Stimulated activated CD4-positive, alpha-beta T cell treated with anti-CD3 and anti-CD28 coated beads, Interleukin-1b, Interleukin-23, amount 100 ng/mL, for 1 hour (primary cell): ENCODE measurements around the gene PRDM4.

Experiments used
- DNase-seq, 2 donors: peaks; one replicate each; pipeline ENCODE4 v3.0.0-alpha.2; 2020; ENCODE audit warnings: low read depth in 2 of 2

Gene PRDM4, protein sequence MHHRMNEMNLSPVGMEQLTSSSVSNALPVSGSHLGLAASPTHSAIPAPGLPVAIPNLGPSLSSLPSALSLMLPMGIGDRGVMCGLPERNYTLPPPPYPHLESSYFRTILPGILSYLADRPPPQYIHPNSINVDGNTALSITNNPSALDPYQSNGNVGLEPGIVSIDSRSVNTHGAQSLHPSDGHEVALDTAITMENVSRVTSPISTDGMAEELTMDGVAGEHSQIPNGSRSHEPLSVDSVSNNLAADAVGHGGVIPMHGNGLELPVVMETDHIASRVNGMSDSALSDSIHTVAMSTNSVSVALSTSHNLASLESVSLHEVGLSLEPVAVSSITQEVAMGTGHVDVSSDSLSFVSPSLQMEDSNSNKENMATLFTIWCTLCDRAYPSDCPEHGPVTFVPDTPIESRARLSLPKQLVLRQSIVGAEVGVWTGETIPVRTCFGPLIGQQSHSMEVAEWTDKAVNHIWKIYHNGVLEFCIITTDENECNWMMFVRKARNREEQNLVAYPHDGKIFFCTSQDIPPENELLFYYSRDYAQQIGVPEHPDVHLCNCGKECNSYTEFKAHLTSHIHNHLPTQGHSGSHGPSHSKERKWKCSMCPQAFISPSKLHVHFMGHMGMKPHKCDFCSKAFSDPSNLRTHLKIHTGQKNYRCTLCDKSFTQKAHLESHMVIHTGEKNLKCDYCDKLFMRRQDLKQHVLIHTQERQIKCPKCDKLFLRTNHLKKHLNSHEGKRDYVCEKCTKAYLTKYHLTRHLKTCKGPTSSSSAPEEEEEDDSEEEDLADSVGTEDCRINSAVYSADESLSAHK

GRCh38 chr12:107760809-107761501 lies at the start of gene PRDM4:
PRDM4 (minus strand) TSS chr12:107761137; CDS start chr12:107760515, 622 bp downstream.
- DNase-seq, result peak; percentile 67 to 82

DNA sequence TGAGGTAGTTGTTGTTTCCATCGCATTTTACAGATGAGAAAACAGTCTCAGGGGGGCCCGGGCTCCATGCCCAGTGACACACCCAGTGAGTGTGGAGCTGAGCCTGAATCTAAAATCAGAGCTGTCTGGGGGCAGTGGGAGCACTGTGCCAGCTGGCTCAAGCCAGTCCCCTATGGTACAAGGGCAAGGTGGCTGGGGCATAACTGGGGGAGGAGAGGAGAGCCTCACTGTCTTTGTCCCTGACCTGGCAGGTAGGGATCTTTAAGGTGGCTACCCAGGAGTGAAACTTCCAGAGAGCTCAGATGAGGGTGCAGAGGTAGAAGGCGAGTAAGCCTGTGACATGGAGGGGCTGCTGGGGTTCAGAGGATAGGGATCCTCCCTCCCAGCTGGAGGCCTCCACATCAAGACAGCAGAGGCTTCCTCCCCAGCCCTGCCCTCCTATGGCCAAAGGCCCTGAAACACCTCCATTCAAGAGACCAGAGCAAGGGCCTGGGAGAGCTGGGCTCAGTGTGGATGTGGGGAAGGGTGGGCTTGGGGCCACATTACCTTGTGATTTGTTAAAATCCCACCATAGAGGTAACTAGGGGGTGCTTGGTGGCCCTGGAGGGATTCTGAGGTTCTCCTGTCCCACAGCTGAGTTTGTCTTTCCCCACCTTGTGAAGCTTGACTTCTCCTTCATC lies 46.7 kb upstream of the PRDM4 start:
- DNase-seq, result no peak

DNA sequence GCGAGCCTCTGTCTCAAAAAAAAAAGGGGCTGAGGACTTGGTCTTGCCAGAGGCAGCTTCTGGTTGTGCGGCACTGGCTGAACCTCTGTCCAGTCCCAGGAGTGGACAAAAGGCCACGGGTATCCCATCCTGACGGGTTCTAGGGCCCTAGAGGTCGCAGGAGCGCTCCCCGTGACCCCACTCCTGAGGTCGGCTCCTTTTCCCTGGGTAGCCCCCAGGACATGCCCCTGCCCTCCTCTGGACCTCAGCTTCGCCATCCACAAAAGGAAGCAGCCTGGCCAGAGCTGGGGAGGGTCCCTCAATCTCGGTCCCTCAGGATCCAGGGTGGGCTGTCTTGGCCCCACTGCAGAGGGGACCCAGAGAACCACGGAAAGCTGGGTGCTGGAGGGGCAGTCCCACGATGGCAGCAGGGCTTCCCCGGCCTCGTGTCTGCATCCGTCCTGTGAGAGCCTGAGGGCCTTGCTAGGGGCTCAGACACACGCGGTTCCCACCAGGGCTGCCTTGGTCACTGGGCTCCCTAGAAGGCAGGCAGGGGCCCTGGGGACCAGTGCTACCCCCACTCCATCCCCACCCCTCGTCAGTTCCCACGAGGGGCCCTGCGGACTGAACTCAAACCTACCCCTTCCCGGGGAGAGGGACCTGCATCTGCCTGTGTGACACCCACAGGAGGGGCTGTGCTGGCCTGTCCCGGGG lies 44.7 kb upstream of the PRDM4 start:
- DNase-seq, result no peak

DNA sequence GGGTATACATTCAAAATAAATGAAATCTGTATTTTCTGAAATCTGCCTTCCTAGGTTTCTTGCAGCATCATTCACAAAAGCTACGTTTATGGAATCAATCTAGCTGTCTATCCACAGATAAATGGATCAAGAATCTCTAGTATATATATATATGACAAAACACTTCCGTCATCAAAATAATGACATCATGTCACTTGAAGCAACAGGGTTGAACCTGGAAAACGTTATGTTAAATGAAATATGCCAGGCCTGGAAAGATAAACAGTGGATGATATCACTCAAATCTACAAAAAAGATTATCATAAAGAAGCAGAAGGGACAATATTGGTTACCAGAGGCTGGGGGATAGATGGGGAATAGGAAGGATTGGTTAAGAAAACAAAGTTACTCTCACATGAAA lies 42.2 kb upstream of the PRDM4 start:
- DNase-seq, result no peak

- no peak for DNase-seq
Measured at GRCh38 chr12:107801150-107801549, 40.2 kb upstream of the PRDM4 start.

- DNase-seq, result no peak
Measured at GRCh38 chr12:107798580-107798979, 37.6 kb upstream of the PRDM4 start.

- no peak for DNase-seq
Measured at GRCh38 chr12:107794451-107794850, 33.5 kb upstream of the PRDM4 start.

GRCh38 chr12:107791465-107792089 lies 30.6 kb upstream of the PRDM4 start:
- no peak for DNase-seq

DNA sequence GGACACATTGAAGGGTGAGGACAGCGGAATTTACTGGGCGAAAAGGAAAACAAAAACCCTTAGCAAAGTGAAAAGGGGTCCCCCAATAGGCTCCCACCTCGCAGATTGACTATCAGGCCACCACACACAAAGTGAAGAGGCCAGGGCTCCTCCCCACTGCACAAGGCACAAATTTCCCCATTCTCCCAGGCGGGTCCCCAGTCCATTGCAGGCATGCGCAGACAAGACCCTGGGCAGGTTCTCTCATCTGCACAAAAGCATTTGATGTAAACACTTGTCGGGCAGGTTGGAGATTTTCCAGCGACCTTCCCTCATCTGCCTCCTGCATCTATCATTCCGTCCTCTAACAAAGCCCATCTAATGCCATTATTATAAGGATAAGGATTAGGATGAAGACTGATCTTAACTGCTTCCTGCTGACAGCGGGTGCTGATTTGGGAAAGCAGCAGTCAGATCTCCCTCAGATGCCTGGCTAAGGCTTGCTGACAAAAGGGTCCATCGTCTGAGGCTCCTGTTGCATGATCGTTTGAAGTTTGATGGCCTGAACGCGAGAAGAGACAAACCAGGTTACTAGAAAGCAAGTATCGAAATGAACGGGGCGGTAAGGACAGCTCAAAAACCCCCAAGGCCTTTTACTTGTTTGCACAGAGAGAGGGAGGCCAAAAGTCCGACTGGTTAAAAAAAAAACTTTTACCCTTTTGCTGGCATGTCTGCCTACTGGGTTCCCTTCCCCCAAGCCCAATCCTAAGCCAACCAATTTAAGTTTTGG lies 27.9 kb upstream of the PRDM4 start:
- DNase-seq, result no peak

GRCh38 chr12:107788281-107788680 lies 27.3 kb upstream of the PRDM4 start:
- DNase-seq, result no peak

GRCh38 chr12:107783406-107784376 lies 22.8 kb upstream of the PRDM4 start:
- no peak for DNase-seq

- no peak for DNase-seq
Measured at GRCh38 chr12:107782067-107782466, 21.1 kb upstream of the PRDM4 start.

- DNase-seq, result no peak
Measured at GRCh38 chr12:107780298-107780697, 19.4 kb upstream of the PRDM4 start.

DNA sequence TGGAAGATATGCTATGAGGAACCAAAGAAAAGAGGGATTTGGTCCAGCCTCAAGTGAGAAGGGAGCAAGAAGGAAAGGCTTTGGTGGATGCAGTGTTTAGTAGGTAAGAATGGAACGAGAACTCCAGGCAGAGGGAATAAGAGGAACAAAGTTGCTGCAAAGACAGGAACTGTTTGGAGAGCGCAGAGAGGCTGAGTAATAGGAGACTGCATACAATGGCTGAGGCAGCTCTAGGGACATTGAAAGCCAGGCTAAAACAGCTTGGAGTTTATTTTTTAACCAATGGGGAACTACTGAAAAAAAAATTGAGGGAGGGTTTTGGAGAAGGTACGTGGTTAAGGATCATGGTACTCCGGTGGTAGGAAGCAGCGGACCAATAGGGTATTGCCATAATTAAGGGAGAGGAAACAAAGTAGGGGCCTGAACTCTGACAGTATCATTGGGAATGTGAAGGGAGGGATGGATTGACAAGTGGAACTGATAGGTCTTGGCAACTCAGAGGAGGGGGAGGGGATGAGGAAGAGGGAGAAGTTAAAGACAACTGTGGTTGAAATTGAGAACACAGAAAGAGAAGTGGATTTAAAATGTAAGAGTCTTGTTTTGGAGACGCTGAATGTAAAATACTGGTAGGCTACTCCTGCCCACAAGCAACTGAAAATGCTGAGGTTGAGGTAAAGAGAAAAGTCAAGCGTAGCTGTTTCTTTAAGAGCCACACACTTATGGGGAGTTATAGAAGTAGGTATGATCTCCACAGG lies 18.3 kb upstream of the PRDM4 start:
- DNase-seq, result no peak

DNA sequence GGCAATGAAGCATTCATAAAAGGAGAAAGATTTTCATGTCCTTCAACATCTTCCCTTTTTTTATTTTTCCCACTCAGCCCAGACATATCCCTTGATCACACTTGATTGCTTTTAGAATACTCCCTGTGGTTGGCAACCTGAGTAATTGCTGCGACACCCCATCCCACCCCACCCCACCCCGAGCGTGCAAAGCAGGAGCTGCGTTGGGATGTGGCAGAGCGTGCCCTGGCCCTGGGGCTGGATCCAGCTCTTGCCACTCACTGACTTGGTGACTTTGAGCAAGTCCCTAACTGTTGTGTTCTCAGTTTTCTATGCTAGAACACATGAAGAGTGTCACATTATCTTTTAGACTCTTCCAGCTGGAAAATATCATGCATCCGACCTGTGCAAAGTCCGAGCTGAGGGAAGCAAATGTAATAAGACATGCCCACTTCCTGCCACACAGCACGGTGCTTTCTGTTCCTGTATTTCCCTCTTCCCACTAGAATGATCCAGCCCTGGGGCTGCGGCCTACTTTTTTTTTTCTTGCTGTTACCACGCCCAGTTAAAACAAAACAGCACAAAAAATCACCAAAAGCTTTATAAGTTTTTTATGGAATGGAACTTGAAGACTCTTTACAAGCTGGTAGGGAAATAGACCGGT lies 17.6 kb upstream of the PRDM4 start:
- no peak for DNase-seq

DNA sequence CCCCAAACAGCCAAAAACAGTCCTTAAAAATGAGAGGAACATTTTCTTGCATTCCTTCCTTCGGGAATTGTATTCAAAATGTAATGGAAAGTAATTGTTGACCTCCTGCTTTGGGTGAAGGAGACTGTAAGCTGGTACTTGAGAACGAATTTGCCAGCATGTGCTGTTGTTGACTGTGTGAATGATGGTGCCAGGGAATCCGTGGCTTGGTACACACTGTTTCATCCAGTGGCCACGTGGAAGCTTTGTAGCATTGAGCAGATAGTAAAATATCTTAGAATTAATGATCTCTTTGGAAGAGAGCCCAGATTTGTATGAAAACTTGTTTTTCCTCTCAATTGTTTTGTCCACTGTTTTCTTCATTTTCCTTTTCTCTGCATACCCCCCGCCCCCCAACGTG lies 15.2 kb upstream of the PRDM4 start:
- no peak for DNase-seq

DNA sequence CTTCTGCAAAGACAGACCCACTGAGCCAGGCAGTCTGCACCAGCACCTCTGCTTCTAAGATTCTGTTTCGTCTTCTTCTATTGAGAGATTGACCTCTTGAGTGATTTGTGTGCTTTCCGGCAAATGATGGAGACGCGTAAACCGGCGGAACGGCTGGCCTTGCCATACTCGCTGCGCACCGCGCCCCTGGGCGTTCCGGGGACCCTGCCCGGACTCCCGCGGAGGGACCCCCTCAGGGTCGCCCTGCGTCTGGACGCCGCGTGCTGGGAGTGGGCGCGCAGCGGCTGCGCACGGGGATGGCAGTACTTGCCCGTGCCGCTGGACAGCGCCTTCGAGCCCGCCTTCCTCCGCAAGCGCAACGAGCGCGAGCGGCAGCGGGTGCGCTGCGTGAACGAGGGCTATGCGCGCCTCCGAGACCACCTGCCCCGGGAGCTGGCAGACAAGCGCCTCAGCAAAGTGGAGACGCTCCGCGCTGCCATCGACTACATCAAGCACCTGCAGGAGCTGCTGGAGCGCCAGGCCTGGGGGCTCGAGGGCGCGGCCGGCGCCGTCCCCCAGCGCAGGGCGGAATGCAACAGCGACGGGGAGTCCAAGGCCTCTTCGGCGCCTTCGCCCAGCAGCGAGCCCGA lies 14.3 kb upstream of the PRDM4 start:
- DNase-seq, result no peak
